Stimulated activated naive CD8-positive, alpha-beta T cell treated with anti-CD3 and anti-CD28 coated beads, Interleukin-15, Interleukin-2, amounts not matched to agents 100 ng/mL and 50 ng/mL, for 24 hours (primary cell): ENCODE data around the gene GRIN3A.

Experiments used
- H3K27ac Mint-ChIP-seq: one replicate; pipeline ENCODE4 v1.8.0; 2021; ENCODE audit warnings: mild to moderate bottlenecking, mixed read lengths
- H3K27me3 Mint-ChIP-seq: one replicate; pipeline ENCODE4 v1.8.0; 2021; ENCODE audit warnings: mixed read lengths
- H3K36me3 Mint-ChIP-seq: one replicate; pipeline ENCODE4 v1.8.0; 2021; ENCODE audit warnings: low read depth, mixed read lengths
- H3K4me1 Mint-ChIP-seq: one replicate; pipeline ENCODE4 v1.8.0; 2021; ENCODE audit warnings: low read depth, mixed read lengths
- H3K4me3 Mint-ChIP-seq: one replicate; pipeline ENCODE4 v1.8.0; 2021; ENCODE audit warnings: mild to moderate bottlenecking, mixed read lengths
- H3K9me3 Mint-ChIP-seq: one replicate; pipeline ENCODE4 v1.8.0; 2021; ENCODE audit warnings: mixed read lengths

The GRIN3A gene

GRCh38 chr9:101587332-101588043 lies 151.0 kb downstream of the GRIN3A start:
- no peak overlapping the region for H3K4me3 Mint-ChIP-seq
- no peaks in the 10 kb centered on the region for H3K36me3 Mint-ChIP-seq
- peaks cover 6% of the 10 kb centered on the region for H3K4me1 Mint-ChIP-seq
- no peaks in the 10 kb centered on the region for H3K27me3 Mint-ChIP-seq
- no peaks in the 10 kb centered on the region for H3K9me3 Mint-ChIP-seq
- H3K27ac Mint-ChIP-seq, result no peak overlapping the region

DNA sequence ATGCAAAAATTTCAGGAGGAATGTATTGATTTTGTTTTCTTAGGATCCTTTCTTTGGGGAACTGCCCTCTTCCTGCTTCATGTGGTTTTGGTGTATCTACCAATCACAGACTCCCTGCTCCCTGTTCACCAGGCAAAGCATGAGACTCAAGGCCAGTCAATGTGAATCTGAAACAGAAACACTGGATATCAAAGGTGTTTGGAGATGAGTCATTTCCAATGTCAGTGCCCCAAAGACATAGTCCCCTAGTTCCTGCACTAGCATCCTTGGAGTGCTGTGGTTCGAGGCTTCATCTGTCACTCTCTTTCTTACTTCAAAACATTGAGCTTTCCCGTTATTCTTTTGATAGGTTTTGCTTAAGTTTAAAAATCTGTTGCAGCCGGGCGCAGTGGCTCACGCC lies 151.8 kb downstream of the GRIN3A start:
- Mint-ChIP-seq H3K9me3 (no peaks in the 10 kb centered on the region), H3K27ac (no peak overlapping the region), H3K4me3 (no peak overlapping the region), H3K27me3 (no peaks in the 10 kb centered on the region), H3K36me3 (no peaks in the 10 kb centered on the region), H3K4me1 (peaks cover 6% of the 10 kb centered on the region)

DNA sequence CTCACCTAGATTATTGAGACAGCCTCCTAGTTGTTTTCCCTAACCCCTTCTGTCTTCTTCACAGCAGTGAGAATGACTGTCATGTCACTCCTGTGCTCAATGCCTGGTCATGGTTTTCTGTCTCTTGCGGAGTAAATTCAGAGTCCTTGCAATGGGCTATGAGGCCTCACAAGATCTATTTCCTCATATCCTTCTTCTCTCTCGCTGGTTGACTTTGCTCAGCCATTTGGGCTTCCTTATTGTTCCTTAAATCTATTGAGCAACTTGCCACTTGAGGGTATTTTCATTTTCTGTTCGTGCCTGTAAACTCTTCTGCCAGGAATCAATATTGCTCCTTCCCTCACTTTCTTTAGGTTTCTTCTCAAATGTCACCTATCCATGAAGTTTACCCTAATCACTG lies 152.7 kb downstream of the GRIN3A start:
- Mint-ChIP-seq H3K27ac (no peak overlapping the region), H3K27me3 (no peaks in the 10 kb centered on the region), H3K4me1 (peaks cover 6% of the 10 kb centered on the region), H3K9me3 (no peaks in the 10 kb centered on the region), H3K36me3 (no peaks in the 10 kb centered on the region), H3K4me3 (no peak overlapping the region)

GRCh38 chr9:101582553-101582952 lies 155.9 kb downstream of the GRIN3A start:
- no peak overlapping the region for H3K27ac Mint-ChIP-seq
- no peaks in the 10 kb centered on the region for H3K27me3 Mint-ChIP-seq
- no peak overlapping the region for H3K4me3 Mint-ChIP-seq
- H3K36me3 Mint-ChIP-seq, result no peaks in the 10 kb centered on the region
- H3K9me3 Mint-ChIP-seq, result no peaks in the 10 kb centered on the region
- peaks cover 10% of the 10 kb centered on the region for H3K4me1 Mint-ChIP-seq

DNA sequence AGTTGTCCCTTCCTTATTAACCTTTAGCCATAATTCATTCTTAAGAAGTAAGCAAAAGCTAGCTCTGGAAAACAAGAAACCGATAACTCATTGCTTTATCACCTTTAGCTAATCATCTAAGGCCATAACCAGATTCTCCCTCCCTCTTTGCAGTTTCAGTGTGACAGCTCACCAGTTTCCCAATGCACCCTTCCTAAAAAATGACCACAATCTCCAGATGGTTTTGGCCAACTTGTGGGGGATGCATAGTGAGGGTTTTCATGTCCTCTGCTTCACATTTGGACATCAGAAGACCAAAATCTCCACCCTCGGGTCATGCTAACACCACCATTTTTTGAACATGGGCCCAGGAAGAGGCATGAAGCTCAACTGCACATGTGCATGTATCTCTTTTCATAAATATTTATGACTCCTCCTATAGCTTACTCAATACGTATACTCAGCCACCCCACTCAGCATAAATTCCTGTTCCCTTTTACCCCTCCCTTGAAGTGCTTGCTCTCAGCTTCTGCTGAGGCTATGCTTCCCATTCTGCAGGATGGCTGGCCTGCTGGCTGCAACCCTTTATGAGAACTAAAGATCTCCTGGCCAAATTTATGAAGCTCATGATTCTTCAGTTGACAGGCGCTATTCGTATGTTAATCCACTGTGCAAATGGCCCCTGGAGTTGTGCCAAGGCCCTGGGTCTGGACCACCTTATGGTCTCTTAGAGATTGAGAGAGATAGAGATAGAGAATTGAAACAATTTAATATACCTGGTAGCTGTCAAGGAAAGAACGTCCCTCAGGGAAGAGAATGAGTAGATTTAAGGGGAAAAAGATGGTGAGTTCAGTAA lies 158.5 kb downstream of the GRIN3A start:
- Mint-ChIP-seq H3K9me3 (no peaks in the 10 kb centered on the region), H3K27me3 (no peaks in the 10 kb centered on the region), H3K36me3 (no peaks in the 10 kb centered on the region), H3K4me3 (no peak overlapping the region), H3K27ac (no peak overlapping the region), H3K4me1 (peaks cover 4% of the 10 kb centered on the region)

DNA sequence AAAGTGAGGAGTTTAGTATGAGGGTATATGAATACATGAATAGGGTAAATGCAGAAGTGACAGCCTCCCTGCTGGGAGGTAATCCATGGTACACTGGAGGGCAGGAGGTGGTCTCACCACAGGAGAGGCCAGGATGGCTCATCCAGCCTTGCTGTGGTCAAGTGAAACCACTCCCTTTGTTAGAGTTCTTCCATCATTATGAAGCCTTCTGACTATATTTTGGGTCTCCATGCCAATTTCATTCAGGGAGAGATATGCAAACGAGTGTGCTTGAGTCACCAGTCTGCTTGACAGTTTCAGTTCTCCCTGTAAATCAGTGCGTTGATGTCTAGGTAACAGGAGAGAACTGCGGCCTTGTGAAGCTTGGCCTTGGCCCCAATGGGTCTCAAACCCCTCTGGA lies 160.1 kb downstream of the GRIN3A start:
- H3K27ac Mint-ChIP-seq, result no peak overlapping the region
- peaks cover 6% of the 10 kb centered on the region for H3K36me3 Mint-ChIP-seq
- peaks cover 20% of the 10 kb centered on the region for H3K4me1 Mint-ChIP-seq
- H3K27me3 Mint-ChIP-seq, result no peaks in the 10 kb centered on the region
- no peak overlapping the region for H3K4me3 Mint-ChIP-seq
- no peaks in the 10 kb centered on the region for H3K9me3 Mint-ChIP-seq

DNA sequence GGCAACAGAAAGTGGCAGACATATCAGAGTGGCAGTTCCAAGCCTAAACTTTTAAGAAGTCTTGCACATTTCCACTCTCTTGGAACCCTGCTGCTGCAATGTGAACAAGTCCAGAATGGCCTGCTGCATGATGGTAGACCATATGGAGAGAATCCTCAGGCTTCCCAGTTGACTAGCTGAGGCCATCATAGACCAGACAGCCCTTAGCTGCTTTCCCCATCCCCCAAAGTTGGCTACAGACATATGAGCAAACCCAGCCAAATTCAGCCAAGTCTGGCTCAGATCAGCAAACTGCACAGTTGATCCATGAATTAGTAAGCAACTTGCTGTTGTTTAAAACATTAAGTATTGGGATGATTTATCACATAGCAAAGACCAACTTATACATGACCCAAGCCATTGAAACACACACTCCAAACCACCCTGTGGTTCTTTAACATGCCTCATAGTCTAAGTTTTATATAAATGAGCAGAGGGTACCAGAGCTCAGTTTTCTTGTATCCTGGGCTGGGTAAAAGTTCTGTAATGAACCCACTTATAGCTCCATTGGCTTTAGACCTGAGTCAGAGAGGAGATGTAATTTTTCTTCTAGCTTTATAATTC lies 163.6 kb downstream of the GRIN3A start:
- H3K4me3 Mint-ChIP-seq, result no peak overlapping the region
- peaks cover 17% of the 10 kb centered on the region for H3K36me3 Mint-ChIP-seq
- H3K27ac Mint-ChIP-seq, result no peak overlapping the region
- H3K9me3 Mint-ChIP-seq, result no peaks in the 10 kb centered on the region
- H3K27me3 Mint-ChIP-seq, result no peaks in the 10 kb centered on the region
- H3K4me1 Mint-ChIP-seq, result peaks cover 55% of the 10 kb centered on the region

GRCh38 chr9:101572316-101572715 lies 166.1 kb downstream of the GRIN3A start:
- Mint-ChIP-seq H3K4me1 (peaks cover 67% of the 10 kb centered on the region), H3K27me3 (no peaks in the 10 kb centered on the region), H3K4me3 (no peak overlapping the region), H3K27ac (no peak overlapping the region), H3K36me3 (peaks cover 37% of the 10 kb centered on the region), H3K9me3 (no peaks in the 10 kb centered on the region)

DNA sequence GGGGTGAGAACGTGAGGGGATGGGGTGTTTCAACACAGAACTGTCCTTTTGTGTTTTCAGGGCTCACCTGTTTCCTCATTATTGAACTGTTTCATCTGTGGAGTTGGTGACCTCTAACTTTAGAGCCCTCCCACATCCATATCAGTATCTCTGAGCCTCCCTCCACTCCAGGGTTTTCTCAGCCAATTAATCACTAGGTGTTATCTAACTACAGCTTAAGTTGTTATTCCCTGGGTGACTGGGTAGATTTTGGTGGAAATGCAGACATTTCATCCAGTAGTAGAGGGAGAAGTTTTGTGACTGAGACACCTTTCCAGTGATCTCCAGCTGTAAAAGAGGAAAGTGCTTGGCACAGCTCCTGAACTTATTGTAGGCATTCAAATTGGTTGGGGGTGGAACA lies 167.3 kb downstream of the GRIN3A start:
- peaks cover 46% of the 10 kb centered on the region for H3K36me3 Mint-ChIP-seq
- H3K9me3 Mint-ChIP-seq, result no peaks in the 10 kb centered on the region
- H3K4me1 Mint-ChIP-seq, result peaks cover 71% of the 10 kb centered on the region
- no peak overlapping the region for H3K27ac Mint-ChIP-seq
- no peaks in the 10 kb centered on the region for H3K27me3 Mint-ChIP-seq
- no peak overlapping the region for H3K4me3 Mint-ChIP-seq

GRCh38 chr9:101569741-101570501 lies 168.5 kb downstream of the GRIN3A start:
- no peak overlapping the region for H3K4me3 Mint-ChIP-seq

GRCh38 chr9:101567725-101568350 lies 170.6 kb downstream of the GRIN3A start:
- no peak overlapping the region for H3K27ac Mint-ChIP-seq
- peaks cover 50% of the 10 kb centered on the region for H3K4me1 Mint-ChIP-seq
- H3K27me3 Mint-ChIP-seq, result no peaks in the 10 kb centered on the region
- peaks cover 65% of the 10 kb centered on the region for H3K36me3 Mint-ChIP-seq
- no peak overlapping the region for H3K4me3 Mint-ChIP-seq
- H3K9me3 Mint-ChIP-seq, result no peaks in the 10 kb centered on the region

More at GRCh38 chr9:101569741-101570501, 168.5 kb downstream of the GRIN3A start:
- H3K27ac Mint-ChIP-seq, result peak overlapping the region; percentile 75
- H3K9me3 Mint-ChIP-seq, result no peaks in the 10 kb centered on the region
- no peaks in the 10 kb centered on the region for H3K27me3 Mint-ChIP-seq
- H3K36me3 Mint-ChIP-seq, result peaks cover 56% of the 10 kb centered on the region
- H3K4me1 Mint-ChIP-seq, result peaks cover 70% of the 10 kb centered on the region

GRCh38 chr9:101566904-101567724 lies 171.3 kb downstream of the GRIN3A start:
- no peak overlapping the region for H3K4me3 Mint-ChIP-seq
- H3K27ac Mint-ChIP-seq, result no peak overlapping the region
- H3K27me3 Mint-ChIP-seq, result no peaks in the 10 kb centered on the region
- H3K4me1 Mint-ChIP-seq, result peaks cover 43% of the 10 kb centered on the region
- no peaks in the 10 kb centered on the region for H3K9me3 Mint-ChIP-seq
- H3K36me3 Mint-ChIP-seq, result peaks cover 72% of the 10 kb centered on the region

DNA sequence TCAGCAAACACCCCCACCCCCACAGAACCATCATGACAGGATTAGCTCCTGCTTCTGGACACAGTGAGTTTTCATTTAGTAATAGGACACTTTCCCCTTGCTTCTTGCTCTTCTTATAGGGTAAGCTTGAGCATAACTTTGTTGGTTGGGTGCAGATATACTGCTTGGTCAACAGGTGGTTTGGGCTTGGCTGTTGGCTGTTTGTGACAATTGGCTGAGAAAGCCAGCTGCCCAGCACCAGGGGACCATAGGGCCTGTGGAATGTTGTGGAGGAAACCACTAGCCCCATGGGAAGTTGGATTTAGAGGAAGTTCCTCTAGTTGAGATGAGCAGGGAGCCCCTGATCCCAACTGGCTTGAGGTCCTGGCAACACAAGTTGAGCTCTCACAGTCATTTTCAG lies 174.2 kb downstream of the GRIN3A start:
- no peak overlapping the region for H3K27ac Mint-ChIP-seq
- H3K27me3 Mint-ChIP-seq, result no peaks in the 10 kb centered on the region
- H3K4me1 Mint-ChIP-seq, result peaks cover 38% of the 10 kb centered on the region
- H3K9me3 Mint-ChIP-seq, result peaks cover under 1% of the 10 kb centered on the region
- H3K4me3 Mint-ChIP-seq, result no peak overlapping the region
- peaks cover 88% of the 10 kb centered on the region for H3K36me3 Mint-ChIP-seq

DNA sequence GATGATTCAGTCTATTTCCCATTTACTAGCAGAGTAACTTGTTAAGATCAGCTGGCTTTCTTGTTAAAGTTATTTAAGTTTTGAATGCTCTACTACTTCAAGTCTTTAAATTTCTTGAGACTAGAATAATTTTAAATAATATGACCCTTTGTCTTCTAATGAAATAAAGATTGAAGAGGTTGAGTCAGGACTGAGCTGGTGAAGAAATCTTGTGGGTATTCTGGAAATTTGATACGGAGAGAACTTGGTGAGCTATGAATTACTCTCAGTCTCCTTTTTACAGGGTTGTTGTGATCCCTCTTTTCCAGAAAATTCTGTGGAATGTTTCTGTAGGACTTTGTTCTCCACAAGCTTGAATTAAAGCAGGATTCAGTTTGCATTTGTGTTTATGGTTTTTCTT lies 175.5 kb downstream of the GRIN3A start:
- Mint-ChIP-seq H3K4me1 (peaks cover 31% of the 10 kb centered on the region), H3K9me3 (peaks cover 13% of the 10 kb centered on the region), H3K36me3 (peaks cover 88% of the 10 kb centered on the region), H3K27ac (no peak overlapping the region), H3K27me3 (no peaks in the 10 kb centered on the region), H3K4me3 (no peak overlapping the region)
